H4 (cell line): ENCODE measurements around the gene MS4A13. TPM values are rescaled to one million over a fixed set of nuclear protein-coding genes. Genes with fewer than 3 reads are reported as not detected.
A peak's percentile ranks its signal among the peaks of the same experiment; 100 is the strongest.
"Not testable (repeated sequence)": the region's sequence is repeated elsewhere in the genome, so short reads cannot be mapped to it uniquely, and the experiment has no call there.

Experiments used
- DNase-seq: peaks from one replicate; pipeline ENCODE4 v3.0.0-alpha.2; 2015; ENCODE audit warnings: low spot score
- total RNA-seq: library from RNA; depleted of rRNA; stranded (reverse); fragments of >200 nt; shearing (Covaris generic); gene quantifications from 2 replicates; pipeline ENCODE4 v1.2.3, GENCODE V29; 2014; rRNA removed

Gene MS4A13
- not detected in 2 replicates for total RNA-seq

GRCh38 chr11:60515144-60515855, at the start of gene MS4A13:
MS4A13 (plus strand) TSS chr11:60515392; CDS start chr11:60518084, 2,692 bp downstream.
- DNase-seq: peak; percentile 90

GRCh38 chr11:60468829-60469228, 46.4 kb upstream of the MS4A13 start:
- no peak for DNase-seq

GRCh38 chr11:60469723-60470122, 45.5 kb upstream of the MS4A13 start:
- DNase-seq: no peak

GRCh38 chr11:60477035-60477445, 38.2 kb upstream of the MS4A13 start:
- DNase-seq: no peak

GRCh38 chr11:60482361-60482760, 32.8 kb upstream of the MS4A13 start:
- DNase-seq: no peak

- DNase-seq: no peak
These were observed 29.2 kb upstream of the MS4A13 start for GRCh38 chr11:60485987-60486386.

GRCh38 chr11:60492488-60493009, 22.6 kb upstream of the MS4A13 start, which contains the start of gene MS4A12:
MS4A12 (plus strand) TSS chr11:60492778; CDS start chr11:60497319, 4,541 bp downstream.
- no peak for DNase-seq

- DNase-seq: no peak
These were observed 21.7 kb upstream of the MS4A13 start for GRCh38 chr11:60493454-60493853.

- no peak for DNase-seq
These were observed 16.8 kb upstream of the MS4A13 start for GRCh38 chr11:60498399-60498798.

- DNase-seq: no peak
These were observed 16.3 kb upstream of the MS4A13 start for GRCh38 chr11:60498853-60499252.

- DNase-seq: no peak
These were observed 14.8 kb upstream of the MS4A13 start for GRCh38 chr11:60500276-60500910.

- DNase-seq: no peak
These were observed 12.9 kb upstream of the MS4A13 start for GRCh38 chr11:60502221-60502775.

- DNase-seq: peak; percentile 4
These were observed 10.8 kb upstream of the MS4A13 start for GRCh38 chr11:60504219-60504905.

GRCh38 chr11:60509609-60510008, 5.6 kb upstream of the MS4A13 start:
- DNase-seq: not testable (repeated sequence)

- DNase-seq: not testable (repeated sequence)
These were observed 5.0 kb upstream of the MS4A13 start for GRCh38 chr11:60510209-60510608.

- DNase-seq: no peak
These were observed 3.8 kb upstream of the MS4A13 start for GRCh38 chr11:60511393-60511792.

- no peak for DNase-seq
These were observed 2.5 kb upstream of the MS4A13 start for GRCh38 chr11:60512651-60513225.

- no peak for DNase-seq
These were observed 1.4 kb upstream of the MS4A13 start for GRCh38 chr11:60513496-60514460.

- DNase-seq: no peak
These were observed 13.3 kb downstream of the MS4A13 start for GRCh38 chr11:60528465-60528864.

- DNase-seq: no peak
These were observed 13.7 kb downstream of the MS4A13 start for GRCh38 chr11:60528934-60529333.
